ENCODE results near the gene SERPINC1. TPM values are rescaled to one million over a fixed set of nuclear protein-coding genes. Genes with fewer than 3 reads are reported as not detected.

Gene SERPINC1
- total RNA-seq, 2 donors from 2014 or later = not detected

DNA sequence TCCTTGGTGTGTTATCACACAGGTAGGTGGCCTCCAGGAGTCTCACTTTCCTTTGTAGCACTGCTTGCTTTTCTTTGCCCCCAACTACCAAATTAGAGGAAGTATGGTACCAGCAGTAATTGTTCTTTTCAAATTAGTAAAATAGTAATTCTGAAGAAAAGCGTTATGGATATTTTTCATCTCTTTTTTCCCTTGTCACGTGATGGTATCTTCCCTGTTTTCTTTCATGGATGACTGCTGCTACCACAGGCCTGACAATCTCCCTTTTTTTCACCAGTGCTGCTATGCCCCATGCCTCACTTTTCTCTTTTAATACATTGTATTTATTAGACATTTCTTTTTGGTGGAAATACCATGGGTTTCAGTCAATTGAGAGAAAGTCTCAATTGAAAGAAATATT lies 45.6 kb downstream of the SERPINC1 start:
- Histone ChIP-seq H3K27ac (no peak overlapping the region), H3K36me3 (peaks cover 15% of the 10 kb centered on the region), H3K27me3 (replicated peaks; ENCODE audit: insufficient read depth) (no peaks in the 10 kb centered on the region), H3K4me1 (ENCODE audit: control insufficient read depth in 1 of 2, low read depth in 2 of 2) (peaks cover 7 to 25% of the 10 kb centered on the region in 2 donors), H3K9me3 (no peaks in the 10 kb centered on the region), H3K4me3 (no peak overlapping the region)
- ATAC-seq (ENCODE audit: insufficient number of reproducible peaks, low FRiP score, low read depth) (no peak), DNase-seq (ENCODE audit: low spot score) (no peak)
- TF ChIP-seq, protein P1, sequence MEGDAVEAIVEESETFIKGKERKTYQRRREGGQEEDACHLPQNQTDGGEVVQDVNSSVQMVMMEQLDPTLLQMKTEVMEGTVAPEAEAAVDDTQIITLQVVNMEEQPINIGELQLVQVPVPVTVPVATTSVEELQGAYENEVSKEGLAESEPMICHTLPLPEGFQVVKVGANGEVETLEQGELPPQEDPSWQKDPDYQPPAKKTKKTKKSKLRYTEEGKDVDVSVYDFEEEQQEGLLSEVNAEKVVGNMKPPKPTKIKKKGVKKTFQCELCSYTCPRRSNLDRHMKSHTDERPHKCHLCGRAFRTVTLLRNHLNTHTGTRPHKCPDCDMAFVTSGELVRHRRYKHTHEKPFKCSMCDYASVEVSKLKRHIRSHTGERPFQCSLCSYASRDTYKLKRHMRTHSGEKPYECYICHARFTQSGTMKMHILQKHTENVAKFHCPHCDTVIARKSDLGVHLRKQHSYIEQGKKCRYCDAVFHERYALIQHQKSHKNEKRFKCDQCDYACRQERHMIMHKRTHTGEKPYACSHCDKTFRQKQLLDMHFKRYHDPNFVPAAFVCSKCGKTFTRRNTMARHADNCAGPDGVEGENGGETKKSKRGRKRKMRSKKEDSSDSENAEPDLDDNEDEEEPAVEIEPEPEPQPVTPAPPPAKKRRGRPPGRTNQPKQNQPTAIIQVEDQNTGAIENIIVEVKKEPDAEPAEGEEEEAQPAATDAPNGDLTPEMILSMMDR (IDR thresholded peaks at IDR 0.05) = no peak

DNA sequence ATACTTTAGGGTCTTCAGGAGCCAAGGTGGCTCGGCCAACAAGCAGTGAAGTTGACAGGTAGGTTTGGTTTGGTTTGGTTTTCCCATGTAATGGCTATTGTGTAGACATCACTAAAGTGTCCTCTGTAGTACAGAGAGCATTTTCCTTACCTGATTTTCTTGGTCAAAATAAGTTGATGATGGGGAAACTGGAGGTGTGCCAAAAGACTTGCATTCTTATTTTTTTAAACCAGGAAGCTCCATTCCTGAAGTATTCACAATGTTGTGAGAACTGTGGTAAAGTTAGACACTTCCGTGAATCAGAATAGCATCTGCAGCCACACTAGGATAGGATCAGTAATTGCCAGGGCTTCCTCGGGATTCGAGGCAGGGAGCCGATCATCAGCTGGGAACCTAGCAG lies 46.0 kb downstream of the SERPINC1 start:
- H3K27me3 ChIP-seq (replicated peaks; ENCODE audit: insufficient read depth) = no peaks in the 10 kb centered on the region
- H3K36me3 ChIP-seq = peaks cover 11% of the 10 kb centered on the region
- no peak for DNase-seq (ENCODE audit: low spot score)
- peaks cover 9 to 29% of the 10 kb centered on the region in 2 donors for H3K4me1 ChIP-seq (ENCODE audit: control insufficient read depth in 1 of 2, low read depth in 2 of 2)
- H3K9me3 ChIP-seq = no peaks in the 10 kb centered on the region
- ATAC-seq (ENCODE audit: insufficient number of reproducible peaks, low FRiP score, low read depth) = no peak
- H3K27ac ChIP-seq = no peak overlapping the region
- TF ChIP-seq, protein P1 (IDR thresholded peaks at IDR 0.05) = no peak
- no peak overlapping the region for H3K4me3 ChIP-seq

DNA sequence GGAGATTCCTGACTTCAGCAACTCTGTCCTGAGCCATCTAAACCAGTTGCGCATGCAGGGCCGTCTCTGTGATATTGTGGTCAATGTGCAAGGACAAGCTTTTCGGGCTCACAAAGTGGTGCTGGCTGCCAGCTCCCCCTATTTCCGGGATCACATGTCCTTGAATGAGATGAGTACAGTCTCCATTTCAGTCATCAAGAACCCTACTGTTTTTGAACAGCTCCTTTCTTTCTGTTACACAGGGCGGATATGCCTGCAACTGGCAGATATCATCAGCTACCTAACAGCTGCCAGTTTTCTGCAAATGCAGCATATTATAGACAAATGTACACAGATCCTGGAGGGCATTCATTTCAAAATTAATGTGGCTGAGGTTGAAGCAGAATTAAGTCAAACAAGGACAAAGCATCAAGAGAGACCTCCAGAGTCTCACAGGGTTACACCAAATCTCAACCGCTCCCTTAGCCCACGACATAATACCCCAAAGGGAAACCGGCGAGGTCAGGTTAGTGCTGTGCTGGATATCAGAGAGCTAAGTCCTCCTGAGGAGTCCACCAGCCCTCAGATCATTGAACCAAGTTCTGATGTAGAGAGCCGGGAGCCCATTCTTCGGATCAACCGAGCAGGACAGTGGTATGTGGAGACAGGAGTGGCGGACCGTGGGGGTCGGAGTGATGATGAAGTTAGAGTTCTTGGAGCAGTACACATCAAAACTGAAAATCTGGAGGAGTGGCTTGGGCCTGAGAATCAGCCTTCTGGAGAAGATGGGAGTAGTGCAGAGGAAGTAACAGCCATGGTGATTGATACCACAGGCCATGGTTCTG lies 46.7 kb downstream of the SERPINC1 start:
- H3K27ac ChIP-seq = no peak overlapping the region
- no peak for ATAC-seq (ENCODE audit: insufficient number of reproducible peaks, low FRiP score, low read depth)
- no peak overlapping the region for H3K4me3 ChIP-seq

GRCh38 chr1:173869021-173869359 lies 48.1 kb downstream of the SERPINC1 start:
- DNase-seq (ENCODE audit: low spot score) (no peak), ATAC-seq (ENCODE audit: insufficient number of reproducible peaks, low FRiP score, low read depth) (no peak)
- no peaks in the 10 kb centered on the region for H3K27me3 ChIP-seq (replicated peaks; ENCODE audit: insufficient read depth)
- H3K36me3 ChIP-seq = peaks cover 9% of the 10 kb centered on the region
- no peaks in the 10 kb centered on the region for H3K9me3 ChIP-seq
- H3K27ac ChIP-seq = peak overlapping the region; percentile 88 to 93
- peak overlapping the region; percentile 91 for H3K4me3 ChIP-seq
- TF ChIP-seq, protein P1 (IDR thresholded peaks at IDR 0.05) = no peak
- peaks cover 14 to 39% of the 10 kb centered on the region in 2 donors for H3K4me1 ChIP-seq (ENCODE audit: control insufficient read depth in 1 of 2, low read depth in 2 of 2)

More for the DNA sequence above, 46.7 kb downstream of the SERPINC1 start:
- Histone ChIP-seq H3K9me3 (no peaks in the 10 kb centered on the region), H3K36me3 (peaks cover 8% of the 10 kb centered on the region), H3K4me1 (ENCODE audit: control insufficient read depth in 1 of 2, low read depth in 2 of 2) (peaks cover 14 to 35% of the 10 kb centered on the region in 2 donors), H3K27me3 (replicated peaks; ENCODE audit: insufficient read depth) (no peaks in the 10 kb centered on the region)
- DNase-seq (ENCODE audit: low spot score) = no peak
- TF ChIP-seq, protein P1 (IDR thresholded peaks at IDR 0.05) = no peak

DNA sequence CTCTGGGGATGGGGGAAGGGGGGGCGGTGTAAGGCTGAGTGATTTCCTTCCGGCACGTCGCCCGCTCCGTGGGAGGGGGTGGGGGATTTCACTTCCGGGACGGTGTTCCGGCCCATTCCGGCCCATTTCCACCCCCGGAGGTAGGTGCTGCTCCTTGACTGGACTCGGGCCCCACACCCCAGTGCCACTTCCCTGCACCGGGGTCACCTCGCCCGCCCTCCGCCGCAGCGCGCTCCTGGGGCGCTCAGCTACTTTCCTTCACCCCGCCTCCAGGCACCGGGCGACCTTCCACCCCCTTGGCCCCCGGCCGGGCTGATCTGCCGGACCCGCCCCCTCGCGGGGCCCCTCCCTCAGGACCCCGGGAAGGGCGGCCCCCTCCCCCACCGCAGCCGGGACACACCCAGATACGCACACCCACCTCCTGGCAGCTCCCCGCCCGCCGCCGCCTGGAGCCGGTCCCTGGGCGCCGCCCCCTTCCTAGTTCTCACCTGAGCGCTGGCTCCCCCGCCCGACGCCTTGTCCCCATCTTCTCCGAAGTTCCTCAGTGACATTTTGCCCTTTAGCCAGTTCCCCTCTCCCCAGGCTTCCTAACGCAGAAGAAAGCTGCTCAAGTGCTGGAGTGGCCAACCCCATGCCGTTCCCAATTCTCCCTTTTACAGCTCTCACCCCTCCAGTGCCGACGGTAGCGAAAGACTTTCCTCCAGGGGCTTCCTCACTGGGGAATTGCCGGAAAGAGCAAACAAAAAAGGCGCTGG lies 48.7 kb downstream of the SERPINC1 start, which contains the start of gene ZBTB37:
Gene ZBTB37, plus strand, starts transcription at position 115 of the 755 bp plus-strand sequence. CDS start 1,846 bp downstream, outside the sequence.
- Histone ChIP-seq H3K4me1 (ENCODE audit: control insufficient read depth in 1 of 2, low read depth in 2 of 2) (peaks cover 14 to 39% of the 10 kb centered on the region in 2 donors), H3K4me3 (peak within 1 kb of the TSS; percentile 91), H3K27ac (peak within 1 kb of the TSS; percentile 88 to 93), H3K36me3 (peaks cover 15% of the 10 kb centered on the region), H3K9me3 (no peaks in the 10 kb centered on the region), H3K27me3 (replicated peaks; ENCODE audit: insufficient read depth) (no peaks in the 10 kb centered on the region)
- peak; percentile 32 for DNase-seq (ENCODE audit: low spot score)
- ATAC-seq (ENCODE audit: insufficient number of reproducible peaks, low FRiP score, low read depth) = peak; percentile 9
- TF ChIP-seq, protein P1 (IDR thresholded peaks at IDR 0.05) = no peak
